NAMALWA (cell line): ENCODE results near the gene HES4.
"Not testable (repeated sequence)": the region's sequence is repeated elsewhere in the genome, so short reads cannot be mapped to it uniquely, and the experiment has no call there.

Experiments used
- DNase-seq: peaks from one replicate; pipeline ENCODE4 v3.0.0-alpha.2; 2015; ENCODE audit warnings: low spot score

HES4 gene

DNA sequence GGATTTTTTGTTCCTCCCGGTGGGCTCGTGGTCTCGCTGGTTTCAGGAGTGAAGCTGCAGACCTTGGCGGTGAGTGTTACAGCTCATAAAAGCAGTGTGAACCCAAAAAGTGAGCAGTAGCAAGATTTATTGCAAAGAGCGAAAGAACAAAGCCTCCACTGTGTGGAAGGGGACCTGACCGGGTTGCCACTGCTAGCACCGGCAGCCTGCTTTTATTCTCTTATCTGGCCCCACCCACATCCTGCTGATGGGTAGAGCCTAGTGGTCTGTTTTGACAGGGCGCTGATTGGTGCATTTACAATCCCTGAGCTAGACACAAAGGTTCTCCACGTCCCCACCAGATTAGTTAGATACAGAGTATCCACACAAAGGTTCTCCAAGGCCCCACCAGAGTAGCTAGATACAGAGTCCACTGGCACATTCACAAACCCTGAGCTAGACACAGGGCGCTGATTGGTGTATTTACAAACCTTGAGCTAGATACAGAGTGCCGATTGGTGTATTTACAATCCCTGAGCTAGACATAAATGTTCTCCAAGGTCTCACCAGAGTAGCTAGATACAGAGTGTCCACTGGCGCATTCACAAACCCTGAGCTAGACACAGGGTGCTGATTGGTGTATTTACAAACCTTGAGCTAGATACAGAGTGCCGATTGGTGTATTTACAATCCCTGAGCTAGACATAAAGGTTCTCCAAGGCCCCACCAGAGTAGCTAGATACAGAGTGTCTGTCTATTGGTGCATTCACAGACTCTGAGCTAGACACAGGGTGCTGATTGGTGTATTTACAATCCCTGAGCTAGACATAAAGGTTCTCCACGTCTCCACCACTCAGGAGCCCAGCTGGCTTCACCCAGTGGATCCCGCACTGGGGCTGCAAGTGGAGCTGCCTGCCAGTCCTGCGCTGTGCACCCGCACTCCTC, 17.8 kb upstream of the HES4 start:
- peak; percentile 30 for DNase-seq

- DNase-seq = peak; percentile 64
Observed at GRCh38 chr1:1014799-1015681, 15.1 kb upstream of the HES4 start.

DNA sequence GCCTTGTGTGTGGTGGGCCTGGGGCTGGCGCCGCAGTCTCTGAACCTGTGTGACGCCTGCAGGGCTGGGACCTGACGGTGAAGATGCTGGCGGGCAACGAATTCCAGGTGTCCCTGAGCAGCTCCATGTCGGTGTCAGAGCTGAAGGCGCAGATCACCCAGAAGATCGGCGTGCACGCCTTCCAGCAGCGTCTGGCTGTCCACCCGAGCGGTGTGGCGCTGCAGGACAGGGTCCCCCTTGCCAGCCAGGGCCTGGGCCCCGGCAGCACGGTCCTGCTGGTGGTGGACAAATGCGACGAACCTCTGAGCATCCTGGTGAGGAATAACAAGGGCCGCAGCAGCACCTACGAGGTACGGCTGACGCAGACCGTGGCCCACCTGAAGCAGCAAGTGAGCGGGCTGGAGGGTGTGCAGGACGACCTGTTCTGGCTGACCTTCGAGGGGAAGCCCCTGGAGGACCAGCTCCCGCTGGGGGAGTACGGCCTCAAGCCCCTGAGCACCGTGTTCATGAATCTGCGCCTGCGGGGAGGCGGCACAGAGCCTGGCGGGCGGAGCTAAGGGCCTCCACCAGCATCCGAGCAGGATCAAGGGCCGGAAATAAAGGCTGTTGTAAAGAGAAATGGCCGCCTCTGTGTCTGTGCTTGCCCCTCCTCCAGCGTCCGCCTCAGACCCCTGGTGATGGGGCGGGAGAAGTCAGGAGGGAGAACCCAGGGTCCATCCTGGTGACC, 14.2 kb upstream of the HES4 start:
- no peak for DNase-seq

DNA sequence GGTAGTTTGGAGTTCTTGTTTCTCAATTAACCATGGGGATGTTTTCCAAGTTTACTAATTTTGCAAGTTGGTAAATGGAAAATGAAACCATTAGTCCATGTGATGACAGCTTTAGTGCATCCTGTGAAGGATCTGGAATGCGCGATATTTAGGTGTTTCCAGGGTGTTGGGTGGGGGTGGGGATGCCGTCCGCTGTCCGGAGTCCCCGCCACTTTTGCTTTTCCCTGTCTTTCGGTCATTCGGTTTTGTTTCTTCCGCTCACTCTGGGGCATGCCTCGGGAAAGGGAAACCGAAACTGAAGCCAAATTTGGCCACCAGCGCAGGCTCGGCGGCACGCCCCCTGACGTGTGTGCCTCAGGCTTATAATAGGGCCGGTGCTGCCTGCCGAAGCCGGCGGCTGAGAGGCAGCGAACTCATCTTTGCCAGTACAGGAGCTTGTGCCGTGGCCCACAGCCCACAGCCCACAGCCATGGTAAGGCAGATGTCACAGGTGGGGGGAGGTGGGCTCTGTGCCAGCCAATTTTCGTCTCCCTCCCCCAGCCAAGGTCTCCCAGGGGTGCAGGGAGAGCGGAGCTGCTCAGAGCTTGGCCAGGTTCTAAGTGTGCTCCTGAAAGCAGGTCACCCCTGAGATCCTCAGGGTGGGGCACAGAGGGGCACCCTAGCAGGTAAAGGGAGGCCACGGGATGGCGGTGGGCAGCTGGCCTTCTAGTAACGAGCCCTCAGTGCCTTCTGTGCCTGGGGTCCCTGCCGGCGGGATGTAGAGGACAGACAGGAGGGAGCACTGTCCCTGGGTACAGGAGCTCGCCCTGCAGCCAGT, 13.4 kb upstream of the HES4 start, which contains the start of gene ISG15:
ISG15 (plus strand) TSS at position 393 of the 817 bp plus-strand sequence; CDS start at position 470, 77 bp downstream.
- peak; percentile 94 for DNase-seq

DNA sequence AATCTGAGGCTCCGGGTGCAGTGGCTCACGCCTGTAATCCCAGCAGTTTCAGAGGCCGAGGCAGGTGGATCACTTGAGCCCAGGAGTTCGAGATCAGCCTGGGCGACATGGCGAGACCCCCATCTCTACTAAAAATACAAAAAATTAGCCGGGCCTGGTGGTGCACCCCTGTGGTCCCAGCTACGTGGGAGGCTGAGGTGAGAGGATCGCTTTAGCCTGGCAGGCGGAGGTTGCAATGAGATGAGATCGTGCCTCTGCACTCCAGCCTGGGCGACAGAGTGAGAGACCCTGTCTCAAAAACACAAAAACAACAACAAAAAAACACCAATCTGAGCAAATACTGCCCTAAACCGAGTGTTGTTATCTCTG, 12.8 kb upstream of the HES4 start:
- not testable (repeated sequence) for DNase-seq

GRCh38 chr1:1011396-1011949, 11.6 kb upstream of the HES4 start:
- no peak for DNase-seq

DNA sequence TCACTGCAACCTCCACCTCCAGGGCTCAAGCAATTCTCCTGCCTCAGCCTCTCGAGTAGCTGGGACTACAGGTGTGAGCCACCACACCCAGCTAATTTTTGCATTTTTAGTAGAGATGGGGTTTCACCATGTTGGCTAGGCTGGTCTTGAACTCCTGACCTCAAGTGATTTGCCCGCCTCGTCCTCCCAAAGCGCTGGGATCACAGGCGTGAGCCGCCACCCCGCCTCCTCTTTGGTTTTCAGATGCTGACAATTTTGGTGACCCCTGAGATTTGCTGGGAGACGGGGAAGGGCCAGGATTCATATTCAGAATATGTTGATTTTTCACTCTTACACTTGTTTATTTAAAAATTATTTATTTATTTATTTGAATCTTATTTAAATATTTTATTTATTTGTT, 10.2 kb upstream of the HES4 start:
- not testable (repeated sequence) for DNase-seq

- DNase-seq = no peak
Observed at GRCh38 chr1:1006305-1007159, 6.6 kb upstream of the HES4 start.

GRCh38 chr1:1005774-1006304, 5.9 kb upstream of the HES4 start:
- no peak for DNase-seq

- no peak for DNase-seq
Observed at GRCh38 chr1:1004780-1005697, 5.1 kb upstream of the HES4 start.

DNA sequence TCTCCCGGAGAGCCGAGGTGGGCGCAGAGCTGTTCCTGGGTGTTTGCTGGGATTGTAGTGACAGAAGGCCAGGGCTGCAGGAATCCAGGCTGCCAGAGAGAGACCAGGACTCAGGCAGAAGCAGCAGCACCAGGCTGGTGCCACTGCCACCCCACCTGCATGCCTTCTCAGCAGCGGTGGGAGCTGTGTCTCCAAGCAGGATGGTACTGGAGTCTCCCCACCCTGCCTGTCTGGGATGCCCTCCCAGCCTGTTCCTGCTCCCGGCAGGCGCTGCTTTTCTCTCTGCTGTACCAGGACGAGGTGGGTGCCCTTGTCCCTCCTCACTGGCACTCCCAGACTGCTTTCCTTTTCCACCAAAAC, 4.5 kb upstream of the HES4 start:
- DNase-seq = no peak

DNA sequence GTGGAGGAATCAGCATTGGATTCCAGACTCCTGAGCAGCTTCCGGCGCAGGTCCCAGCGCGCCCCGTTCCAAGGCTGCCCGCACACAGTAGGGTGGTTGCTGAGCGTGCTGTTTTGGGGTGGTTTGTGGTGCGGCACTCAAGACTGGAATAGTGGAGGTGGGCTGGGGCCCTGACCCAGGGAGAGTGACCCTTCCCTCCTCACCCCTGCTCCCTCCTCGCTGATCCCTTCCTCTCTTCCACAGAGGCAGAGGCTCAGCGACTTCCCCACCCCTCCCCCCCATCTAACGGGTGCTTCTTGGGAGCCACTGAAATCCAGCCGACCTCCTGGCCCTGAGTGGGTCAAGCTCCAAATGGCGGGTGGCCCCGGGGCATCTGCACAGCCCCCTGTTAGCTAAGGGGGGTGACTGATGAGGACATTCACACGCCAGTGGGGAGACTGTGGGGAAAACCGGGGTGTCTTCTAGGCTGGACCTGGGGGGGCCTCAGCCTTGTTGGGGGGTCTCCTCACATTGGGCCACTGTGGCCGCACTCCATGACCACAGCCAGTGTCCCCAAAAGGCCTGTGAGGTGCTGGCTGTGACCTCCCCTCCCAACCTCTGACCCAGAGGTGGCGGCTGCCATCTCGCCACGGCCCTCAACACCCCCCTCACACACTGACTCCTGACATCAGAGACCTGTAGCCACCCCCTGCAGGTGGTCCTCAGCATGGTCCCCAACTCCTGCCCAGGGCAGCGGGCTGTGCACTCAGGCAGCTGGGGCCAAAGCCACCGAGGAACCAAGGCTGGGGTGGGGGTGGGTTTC, 3.9 kb upstream of the HES4 start:
- DNase-seq = no peak

DNA sequence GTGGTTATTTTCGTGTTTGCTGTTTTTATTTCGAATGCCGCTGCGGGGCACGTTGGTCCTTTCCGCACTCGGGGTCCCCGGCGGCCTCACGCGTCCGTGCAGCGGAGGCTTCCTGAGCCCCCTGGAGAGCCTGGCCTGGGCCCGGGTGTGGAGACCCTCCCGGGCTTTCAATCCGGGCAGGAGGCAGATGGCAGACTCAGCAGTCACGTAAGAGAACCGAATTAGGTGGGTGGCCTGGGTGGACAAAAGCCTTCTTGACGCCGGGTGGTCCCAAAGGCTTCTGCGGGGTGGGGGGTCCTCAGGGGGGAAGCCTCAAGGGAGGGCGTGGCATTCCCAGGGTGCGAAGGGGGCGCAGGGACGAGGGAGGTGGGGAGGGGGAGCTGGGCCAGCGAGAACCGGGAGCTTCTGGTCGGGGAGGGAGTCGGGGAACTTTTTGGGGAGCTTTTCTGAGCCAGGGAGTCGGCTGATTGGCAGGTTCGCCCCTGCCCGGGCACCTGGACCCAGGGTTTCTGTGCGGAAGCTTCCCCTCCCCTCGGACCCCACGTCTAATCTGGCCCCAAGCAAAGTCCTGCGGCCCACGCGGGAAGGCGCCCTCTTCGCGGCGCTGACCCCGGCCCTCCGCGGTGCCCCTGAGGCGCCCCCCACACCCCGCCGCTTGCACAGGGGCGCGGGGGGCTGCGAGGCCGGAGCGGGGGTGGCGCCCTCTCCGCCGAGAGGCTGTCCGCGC, 1.3 kb upstream of the HES4 start:
- no peak for DNase-seq

- DNase-seq = no peak
Observed at GRCh38 chr1:1000357-1001056, 610 bp upstream of the HES4 start.

DNA sequence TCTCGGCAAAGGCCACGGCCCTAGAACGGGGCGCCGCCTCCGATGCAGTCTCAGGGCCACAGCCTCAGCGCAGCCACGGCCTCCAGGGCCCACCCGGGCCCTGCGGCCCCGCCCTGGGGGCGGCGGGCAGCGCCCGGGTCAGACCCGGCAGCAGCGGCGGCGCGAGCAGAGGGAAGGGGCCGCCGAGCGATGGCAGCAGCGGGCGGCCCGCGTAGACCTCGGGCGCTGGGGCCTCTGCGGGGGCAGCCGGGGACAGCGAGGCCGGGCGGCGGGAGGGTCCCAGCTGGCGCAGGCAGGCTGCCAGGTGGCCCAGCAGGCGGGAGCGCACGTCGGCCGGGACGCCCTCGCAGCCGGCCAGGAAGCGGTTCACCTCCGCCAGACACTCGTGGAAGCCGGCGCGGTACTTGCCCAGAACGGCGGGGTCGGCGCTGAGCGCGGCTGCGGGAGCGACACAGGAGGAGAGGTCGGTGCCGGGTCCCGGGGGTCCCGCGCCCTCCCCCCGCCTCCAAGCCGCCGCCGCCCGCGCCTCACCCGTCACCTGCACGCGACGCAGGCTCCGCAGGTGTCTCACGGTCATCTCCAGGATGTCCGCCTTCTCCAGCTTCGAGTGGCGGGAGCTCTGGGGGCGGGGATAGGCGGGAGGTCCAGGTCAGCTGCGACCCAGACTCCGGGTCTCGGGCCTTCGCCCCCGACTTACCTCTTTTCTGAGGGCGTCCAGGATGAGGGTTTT, 737 bp downstream of the HES4 start:
- no peak for DNase-seq

GRCh38 chr1:998745-998994, 1.2 kb downstream of the HES4 start:
- no peak for DNase-seq
